GM21360 (cell line): ENCODE measurements around the gene ELP6.
"Not testable (repeated sequence)": the region's sequence is repeated elsewhere in the genome, so short reads cannot be mapped to it uniquely, and the experiment has no call there.

Source experiments
- ATAC-seq: cut with Tn5 transposase; IDR thresholded peaks from one replicate; pipeline ENCODE4 v1.9.1; 2021; ENCODE audit warnings: mild to moderate bottlenecking, moderate library complexity; ENCODE audit not compliant: unreplicated experiment

ELP6 gene

DNA sequence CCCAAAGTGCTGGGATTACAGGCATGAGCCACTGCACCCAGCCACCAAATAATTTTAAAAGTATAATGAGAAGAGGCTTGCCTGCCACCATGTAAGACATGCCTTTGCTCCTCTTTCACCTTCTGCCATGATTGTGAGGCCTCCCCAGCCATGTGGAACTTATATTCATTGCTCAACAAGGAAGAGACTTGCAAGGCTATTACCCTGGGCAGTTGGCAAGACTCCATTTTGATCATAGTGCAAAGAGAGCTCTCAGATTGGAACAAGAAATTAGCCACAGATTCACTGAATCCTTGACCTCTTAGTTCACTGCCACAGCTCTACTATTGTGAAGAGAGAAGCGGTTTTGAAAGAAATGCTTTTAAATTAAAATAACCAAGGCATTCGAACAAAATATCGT is 43.9 kb downstream of the ELP6 start:
- ATAC-seq: no peak

DNA sequence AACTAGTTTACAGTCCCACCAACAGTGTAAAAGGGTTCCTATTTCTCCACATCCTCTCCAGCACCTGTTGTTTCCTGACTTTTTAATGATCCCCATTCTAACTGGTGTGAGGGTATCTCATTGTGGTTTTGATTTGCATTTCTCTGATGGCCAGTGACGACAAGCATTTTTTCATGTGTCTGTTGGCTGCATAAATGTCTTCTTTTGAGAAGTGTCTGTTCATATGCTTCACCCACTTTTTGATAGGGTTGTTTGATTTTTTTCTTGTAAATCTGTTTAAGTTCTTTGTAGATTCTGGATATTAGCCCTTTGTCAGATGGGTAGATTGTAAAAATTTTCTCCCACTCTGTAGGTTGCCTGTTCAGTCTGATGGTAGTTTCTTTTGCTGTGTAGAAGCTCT is 45.2 kb downstream of the ELP6 start:
- ATAC-seq: not testable (repeated sequence)

DNA sequence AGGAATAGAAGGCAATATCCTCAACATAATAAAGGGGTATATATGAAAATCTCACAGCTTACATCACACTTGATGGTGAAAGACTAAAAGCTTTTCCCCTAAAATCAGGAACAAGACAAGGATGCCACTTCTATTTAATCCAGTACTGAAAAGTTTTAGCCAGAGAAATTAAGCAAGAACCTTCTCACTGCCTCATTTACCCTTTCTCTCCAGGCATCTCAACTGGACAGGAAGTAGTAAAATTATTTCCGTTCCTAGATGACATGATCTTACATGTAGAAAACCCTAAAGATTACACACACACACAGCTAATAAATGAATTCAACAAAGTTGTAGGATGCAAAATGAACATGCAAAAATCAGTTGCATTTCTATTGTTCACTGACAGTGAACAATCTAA is 48.9 kb downstream of the ELP6 start:
- no peak for ATAC-seq

DNA sequence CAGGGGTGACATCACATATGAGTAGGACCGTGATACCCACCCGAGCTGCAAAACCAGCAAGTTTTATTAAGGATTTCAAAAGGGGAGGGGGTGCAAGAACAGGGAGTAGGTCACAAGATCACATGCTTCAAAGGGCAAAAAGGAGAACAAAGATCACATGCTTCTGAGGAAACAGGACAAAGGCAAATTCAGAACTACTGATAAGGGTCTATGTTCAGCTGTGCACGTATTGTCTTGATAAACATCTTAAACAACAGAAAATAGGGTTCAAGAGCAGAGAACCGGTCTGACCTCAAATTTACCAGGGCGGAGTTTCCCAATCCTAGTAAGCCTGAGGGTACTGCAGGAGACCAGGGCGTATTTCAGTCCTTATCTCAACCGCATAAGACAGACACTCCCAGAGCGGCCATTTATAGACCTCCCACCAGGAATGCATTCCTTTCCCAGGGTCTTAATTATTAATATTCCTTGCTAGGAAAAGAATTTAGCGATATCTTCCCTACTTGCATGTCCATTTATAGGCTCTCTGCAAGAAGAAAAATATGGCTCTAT is 53.9 kb downstream of the ELP6 start:
- not testable (repeated sequence) for ATAC-seq

DNA sequence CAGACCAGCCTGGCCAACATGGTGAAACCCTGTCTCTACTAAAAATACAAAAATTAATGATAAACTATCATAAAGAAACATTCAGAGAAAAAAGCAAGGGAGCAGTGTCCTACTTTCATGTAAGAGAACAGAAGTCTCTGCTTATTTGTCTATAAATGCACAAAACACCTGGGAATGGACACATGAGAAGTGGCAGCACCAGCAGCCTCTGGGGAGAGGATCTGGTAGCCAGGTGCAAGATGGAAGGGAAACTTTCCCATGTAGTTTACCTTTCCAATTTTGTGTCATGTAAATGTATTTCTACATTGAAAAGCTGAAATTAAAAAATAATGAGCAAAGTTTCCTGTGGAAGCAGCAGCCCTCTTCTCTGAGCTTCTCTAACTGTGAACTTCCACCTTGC is 56.5 kb downstream of the ELP6 start:
- no peak for ATAC-seq

DNA sequence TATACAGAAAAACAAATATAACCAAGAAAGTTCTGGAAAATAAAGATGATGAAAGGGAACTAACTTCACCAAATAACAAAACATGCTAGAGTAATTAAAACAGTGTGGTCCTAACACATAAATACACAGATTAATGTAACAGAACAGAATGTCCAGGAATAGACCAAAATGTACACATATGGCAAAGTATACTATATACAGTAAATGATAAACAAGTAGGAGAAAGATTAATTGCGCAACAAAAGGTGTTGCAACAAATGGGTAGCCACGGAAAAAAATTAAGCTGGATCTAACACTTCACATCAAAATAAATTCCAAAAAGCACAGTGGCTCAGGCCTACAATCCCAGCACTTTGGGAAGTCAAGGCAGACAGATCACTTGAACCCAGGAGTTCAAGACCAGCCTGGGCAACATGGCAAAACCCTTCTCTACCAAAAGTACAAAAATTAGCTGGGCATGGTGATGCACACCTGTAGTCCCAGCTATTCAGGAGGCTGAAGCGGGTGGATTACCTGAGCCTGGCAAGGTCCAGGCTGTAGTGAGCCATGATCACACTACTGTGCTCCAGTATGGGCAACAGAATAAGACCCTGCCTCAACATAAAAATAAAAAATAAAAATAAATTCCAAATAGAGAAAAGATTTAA is 57.6 kb downstream of the ELP6 start:
- ATAC-seq: no peak

DNA sequence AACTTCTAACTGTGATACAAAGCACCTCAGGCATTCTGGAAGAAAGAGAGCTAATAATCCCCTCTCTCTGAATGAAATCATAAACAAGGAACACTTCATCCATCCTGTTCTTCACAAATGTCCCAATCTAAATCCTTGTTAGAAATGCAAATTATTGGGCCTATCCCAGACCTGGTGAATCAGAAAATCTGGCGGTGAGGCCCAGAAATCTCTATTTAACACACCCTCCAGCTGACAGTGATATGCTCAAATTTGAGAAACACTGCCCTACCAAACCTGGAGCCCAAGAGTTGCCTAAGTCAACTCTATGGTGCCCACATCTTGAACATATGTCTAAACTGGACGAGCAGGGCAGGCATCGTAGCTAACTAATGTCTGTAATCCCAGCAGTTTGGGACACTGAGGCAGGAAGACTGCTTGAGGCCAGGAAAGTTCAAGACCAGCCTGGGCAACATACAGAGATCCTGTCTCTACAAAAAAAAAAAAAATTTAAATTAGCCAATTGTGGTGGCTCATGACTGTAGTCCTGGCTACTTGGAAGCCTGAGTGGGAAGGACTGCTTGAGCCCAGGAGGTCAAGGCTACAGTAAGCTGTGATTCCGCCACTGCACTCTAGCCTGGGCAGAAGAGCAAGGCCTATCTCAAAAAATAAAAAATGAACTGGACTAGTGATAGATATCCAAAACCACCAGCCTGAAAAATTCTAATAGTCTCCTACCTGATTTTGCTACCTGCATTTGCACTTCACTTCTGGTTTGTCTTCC is 60.9 kb downstream of the ELP6 start:
- ATAC-seq: no peak
